Osteoblast (primary cell): ENCODE data around the gene C2orf72. TPM values are rescaled to one million over a fixed set of nuclear protein-coding genes. Genes with fewer than 3 reads are reported as not detected.
A peak's percentile ranks its signal among the peaks of the same experiment; 100 is the strongest.
"Not testable (repeated sequence)": the region's sequence is repeated elsewhere in the genome, so short reads cannot be mapped to it uniquely, and the experiment has no call there.

ENCODE experiments used
- DNase-seq: peaks from one replicate; pipeline ENCODE4 v3.0.0; 2011; ENCODE audit warnings: low spot score, mixed read lengths; ENCODE audit not compliant: insufficient read length; ENCODE audit errors: missing footprints
- H2AFZ ChIP-seq: 2 replicates; pipeline ENCODE4 v1.6.0; 2011; ENCODE audit warnings: mild to moderate bottlenecking, low read length
- H3K27ac ChIP-seq: 2 replicates; pipeline ENCODE4 v1.5.1; 2011; ENCODE audit warnings: mild to moderate bottlenecking, low read depth, low read length, moderate library complexity
- H3K27me3 ChIP-seq: 2 replicates; pipeline ENCODE4 v1.6.0; 2012; ENCODE audit warnings: mild to moderate bottlenecking, control low read depth, inconsistent platforms, low read length, moderate library complexity; ENCODE audit not compliant: insufficient read depth
- H3K36me3 ChIP-seq: 2 replicates; pipeline ENCODE4 v1.5.1; 2011; ENCODE audit warnings: mild to moderate bottlenecking, low read length, control low read depth, moderate library complexity; ENCODE audit not compliant: insufficient read depth
- H3K4me1 ChIP-seq: 2 replicates; pipeline ENCODE4 v1.5.1; 2011; ENCODE audit warnings: mild to moderate bottlenecking, low read length, control low read depth, moderate library complexity; ENCODE audit not compliant: insufficient read depth
- H3K4me2 ChIP-seq: 2 replicates; pipeline ENCODE4 v1.6.0; 2011; ENCODE audit warnings: mild to moderate bottlenecking, low read length; ENCODE audit not compliant: insufficient read depth
- H3K4me3 ChIP-seq: fragments of 200-600 bp; sonication (generic); 3 replicates; pipeline ENCODE4 v1.5.1; 2012; ENCODE audit warnings: mild to moderate bottlenecking, low read length, inconsistent platforms; ENCODE audit not compliant: insufficient read depth
- H3K79me2 ChIP-seq: 2 replicates; pipeline ENCODE4 v1.6.0; 2012; ENCODE audit warnings: mild to moderate bottlenecking, low read length, control low read depth, inconsistent platforms; ENCODE audit not compliant: insufficient read depth
- H3K9me3 ChIP-seq: 2 replicates; pipeline ENCODE4 v1.5.1; 2011; ENCODE audit warnings: low read depth, low read length, control low read depth
- H4K20me1 ChIP-seq: 2 replicates; pipeline ENCODE4 v1.6.0; 2012; ENCODE audit warnings: mild to moderate bottlenecking, low read length, control low read depth; ENCODE audit not compliant: insufficient read depth
- CTCF ChIP-seq: IDR thresholded peaks from 2 replicates; pipeline ENCODE4 v1.5.1; 2011; ENCODE audit warnings: mild to moderate bottlenecking, low read depth, low read length, moderate library complexity; ENCODE audit errors: extremely low read depth
- total RNA-seq: library from RNA; depleted of rRNA; stranded (reverse); fragments of >200 nt; gene quantifications from 2 replicates; pipeline ENCODE4 v1.2.3, GENCODE V29; 2012

The C2orf72 gene
- total RNA-seq, 1 donor, result not detected

GRCh38 chr2:231016566-231017230, 20.6 kb upstream of the C2orf72 start:
- no peak overlapping the region for H2AFZ ChIP-seq
- no peak overlapping the region for H3K4me3 ChIP-seq
- H3K79me2 ChIP-seq, result no peaks in the 10 kb centered on the region
- H3K4me1 ChIP-seq, result no peaks in the 10 kb centered on the region
- H3K9me3 ChIP-seq, result no peaks in the 10 kb centered on the region
- H3K36me3 ChIP-seq, result no peaks in the 10 kb centered on the region
- H4K20me1 ChIP-seq, result no peaks in the 10 kb centered on the region
- no peak for DNase-seq
- no peak for TF ChIP-seq CTCF
- no peak overlapping the region for H3K4me2 ChIP-seq
- peaks cover 39% of the 10 kb centered on the region for H3K27me3 ChIP-seq
- no peak overlapping the region for H3K27ac ChIP-seq

GRCh38 chr2:231017231-231017598, 20.1 kb upstream of the C2orf72 start:
- H3K9me3 ChIP-seq, result no peaks in the 10 kb centered on the region
- H3K36me3 ChIP-seq, result no peaks in the 10 kb centered on the region
- H3K27ac ChIP-seq, result no peak overlapping the region
- no peaks in the 10 kb centered on the region for H3K4me1 ChIP-seq
- no peak for TF ChIP-seq CTCF
- H2AFZ ChIP-seq, result no peak overlapping the region
- H4K20me1 ChIP-seq, result no peaks in the 10 kb centered on the region
- no peak overlapping the region for H3K4me2 ChIP-seq
- no peak overlapping the region for H3K4me3 ChIP-seq
- H3K79me2 ChIP-seq, result no peaks in the 10 kb centered on the region
- peak; percentile 73 for DNase-seq
- peaks cover 34% of the 10 kb centered on the region for H3K27me3 ChIP-seq

GRCh38 chr2:231018184-231018583, 19.1 kb upstream of the C2orf72 start:
- no peaks in the 10 kb centered on the region for H3K4me1 ChIP-seq
- H3K79me2 ChIP-seq, result no peaks in the 10 kb centered on the region
- no peak for TF ChIP-seq CTCF
- H2AFZ ChIP-seq, result no peak overlapping the region
- no peak for DNase-seq
- H3K4me3 ChIP-seq, result no peak overlapping the region
- H3K27me3 ChIP-seq, result peaks cover 24% of the 10 kb centered on the region
- no peak overlapping the region for H3K4me2 ChIP-seq
- no peak overlapping the region for H3K27ac ChIP-seq
- no peaks in the 10 kb centered on the region for H4K20me1 ChIP-seq
- H3K9me3 ChIP-seq, result no peaks in the 10 kb centered on the region
- H3K36me3 ChIP-seq, result no peaks in the 10 kb centered on the region

- H3K79me2 ChIP-seq, H3K4me2 ChIP-seq, H3K36me3 ChIP-seq, H3K27ac ChIP-seq, H3K4me1 ChIP-seq, H3K9me3 ChIP-seq, H3K4me3 ChIP-seq, H4K20me1 ChIP-seq, DNase-seq, H2AFZ ChIP-seq, H3K27me3 ChIP-seq: not testable (repeated sequence)
Observed at GRCh38 chr2:231025059-231025458, 12.3 kb upstream of the C2orf72 start.
